IPS DF 19.7 (cell line): ENCODE data around the gene MCAT.
"Not testable (repeated sequence)": the region's sequence is repeated elsewhere in the genome, so short reads cannot be mapped to it uniquely, and the experiment has no call there.

Source experiments
- DNase-seq: peaks from one replicate; pipeline ENCODE4 v3.0.0-alpha.2; 2013; ENCODE audit warnings: low read depth, low spot score

Gene MCAT

GRCh38 chr22:43126501-43127165 lies 16.6 kb downstream of the MCAT start:
- no peak for DNase-seq

- DNase-seq, result no peak
Observed at GRCh38 chr22:43118953-43119458, 24.2 kb downstream of the MCAT start.

GRCh38 chr22:43118024-43118849 lies 25.0 kb downstream of the MCAT start:
- no peak for DNase-seq

- no peak for DNase-seq
Observed at GRCh38 chr22:43116932-43117331, 26.3 kb downstream of the MCAT start.

GRCh38 chr22:43114958-43115357 lies 28.2 kb downstream of the MCAT start:
- DNase-seq, result no peak

- no peak for DNase-seq
Observed at GRCh38 chr22:43113526-43114251, 29.5 kb downstream of the MCAT start.

GRCh38 chr22:43110927-43111623 lies 32.1 kb downstream of the MCAT start:
- no peak for DNase-seq

- DNase-seq, result peak; percentile 38
Observed at GRCh38 chr22:43110444-43110926, 32.7 kb downstream of the MCAT start, which contains the start of gene BIK. BIK (plus strand) TSS chr22:43110750; CDS start chr22:43124023, 13,273 bp downstream.

GRCh38 chr22:43109921-43110443 lies 33.2 kb downstream of the MCAT start:
- no peak for DNase-seq

- no peak for DNase-seq
Observed at GRCh38 chr22:43109511-43109910, 33.7 kb downstream of the MCAT start.

- no peak for DNase-seq
Observed at GRCh38 chr22:43106302-43106701, 36.9 kb downstream of the MCAT start.

- DNase-seq, result not testable (repeated sequence)
Observed at GRCh38 chr22:43104950-43105349, 38.2 kb downstream of the MCAT start.

GRCh38 chr22:43104056-43104625 lies 39.1 kb downstream of the MCAT start:
- DNase-seq, result not testable (repeated sequence)

- no peak for DNase-seq
Observed at GRCh38 chr22:43101306-43101705, 41.9 kb downstream of the MCAT start.

- no peak for DNase-seq
Observed at GRCh38 chr22:43100225-43100624, 43.0 kb downstream of the MCAT start.

- no peak for DNase-seq
Observed at GRCh38 chr22:43099095-43099494, 44.1 kb downstream of the MCAT start.

- DNase-seq, result no peak
Observed at GRCh38 chr22:43098356-43098755, 44.8 kb downstream of the MCAT start.

GRCh38 chr22:43096420-43096819 lies 46.8 kb downstream of the MCAT start:
- no peak for DNase-seq

GRCh38 chr22:43094551-43094950 lies 48.6 kb downstream of the MCAT start:
- no peak for DNase-seq

- no peak for DNase-seq
Observed at GRCh38 chr22:43094085-43094484, 49.1 kb downstream of the MCAT start.

GRCh38 chr22:43092085-43092484 lies 51.1 kb downstream of the MCAT start:
- DNase-seq, result no peak
